K562 (cell line): ENCODE data around the gene ANXA1. TPM values are rescaled to one million over a fixed set of nuclear protein-coding genes. Genes with fewer than 3 reads are reported as not detected.
A peak's percentile ranks its signal among the peaks of the same experiment; 100 is the strongest.

Experiments used
- BRF2 ChIP-seq: IDR thresholded peaks from 3 replicates; pipeline ENCODE4 v1.6.1; 2011; ENCODE audit warnings: borderline replicate concordance, mild to moderate bottlenecking; ENCODE audit not compliant: insufficient read length, insufficient read depth
- CHD1 ChIP-seq: fragments of 200-600 bp; sonication (generic); IDR thresholded peaks from one replicate; pipeline ENCODE4 v1.6.1; 2012; ENCODE audit warnings: mild to moderate bottlenecking, moderate library complexity, low read length, inconsistent platforms
- FOXJ3 ChIP-seq: sonication (generic); formaldehyde crosslinking; IDR thresholded peaks from 2 replicates; pipeline ENCODE4 v1.4.0; 2020; ENCODE audit warnings: mild to moderate bottlenecking, missing genetic modification reagents
- IRF1 ChIP-seq: sonication (generic); formaldehyde crosslinking; IDR thresholded peaks from 2 replicates; pipeline ENCODE4 v1.8.0; 2022; ENCODE audit warnings: missing genetic modification reagents, mild to moderate bottlenecking, borderline replicate concordance
- MED1 ChIP-seq: sonication (generic); formaldehyde crosslinking; IDR thresholded peaks from 2 replicates; pipeline ENCODE4 v1.8.1; 2023; ENCODE audit warnings: missing genetic modification reagents, borderline replicate concordance
- MTA2 ChIP-seq: fragments of 450-650 bp; IDR thresholded peaks from 2 replicates; pipeline ENCODE4 v1.6.1; 2016; ENCODE audit warnings: low read depth
- MTF1 ChIP-seq: fragments of 250-450 bp; sonication (Bioruptor Pico); IDR thresholded peaks from 2 replicates; pipeline ENCODE4 v1.9.0; 2021; ENCODE audit warnings: moderate library complexity, mild to moderate bottlenecking, inconsistent platforms, borderline replicate concordance
- NR2C1 ChIP-seq, 2 experiments: fragments of 450-650 bp; IDR thresholded peaks; 2 replicates each; pipeline ENCODE4 v1.6.1; 2017; ENCODE audit warnings: mild to moderate bottlenecking in 2 of 2, antibody characterized with exemption in 1 of 2, inconsistent platforms in 1 of 2, missing compliant biosample characterization in 1 of 2, missing genetic modification characterization in 1 of 2
- PURB ChIP-seq: sonication (generic); formaldehyde crosslinking; IDR thresholded peaks from 2 replicates; pipeline ENCODE4 v1.9.0; 2021; ENCODE audit warnings: low read depth, mild to moderate bottlenecking, missing genetic modification reagents
- RAD51 ChIP-seq: fragments of 450-650 bp; IDR thresholded peaks from 2 replicates; pipeline ENCODE4 v1.7.1; 2016; ENCODE audit warnings: low read depth, mild to moderate bottlenecking, borderline replicate concordance
- RBFOX2 ChIP-seq: fragments of 200-400 bp; formaldehyde crosslinking; IDR thresholded peaks from 2 replicates; pipeline ENCODE4 v1.6.1; 2017; ENCODE audit warnings: low read depth, mild to moderate bottlenecking, low read length, moderate library complexity
- SIN3A ChIP-seq, 2 experiments: fragments of 150-350 bp in 1 of 2; IDR thresholded peaks; 2 replicates each; pipeline ENCODE4 v1.6.1; 2011 to 2016; ENCODE audit warnings: borderline replicate concordance in 2 of 2, low read depth in 2 of 2, low read length in 2 of 2, mild to moderate bottlenecking in 2 of 2, moderate library complexity in 2 of 2; ENCODE audit not compliant: control insufficient read depth in 1 of 2
- SMARCA5 ChIP-seq: fragments of 450-650 bp; IDR thresholded peaks from 2 replicates; pipeline ENCODE4 v1.6.1; 2016
- STAT6 ChIP-seq: sonication (generic); formaldehyde crosslinking; IDR thresholded peaks from 2 replicates; pipeline ENCODE4 v1.8.1; 2023; ENCODE audit warnings: mild to moderate bottlenecking, missing genetic modification reagents
- XRCC5 ChIP-seq: fragments of 200-400 bp; formaldehyde crosslinking; IDR thresholded peaks from 2 replicates; pipeline ENCODE4 v1.6.1; 2017; ENCODE audit warnings: low read depth, mild to moderate bottlenecking, low read length
- ZNF316 ChIP-seq: fragments of 450-650 bp; IDR thresholded peaks from 2 replicates; pipeline ENCODE4 v1.6.1; 2016
- ZNF609 ChIP-seq: sonication (generic); formaldehyde crosslinking; IDR thresholded peaks from 2 replicates; pipeline ENCODE4 v1.8.1; 2023; ENCODE audit warnings: missing genetic modification reagents, mild to moderate bottlenecking, borderline replicate concordance
- polyA plus RNA-seq, 8 experiments: library from polyadenylated mRNA; depleted of rRNA in 4 of 8; stranded (reverse) in 5 of 8; unstranded in 3 of 8; fragments of >200 nt; fragmentation: Nextera tagmentation in 2 of 8; fragmentation: Illumina TruSeq in 1 of 8; extraction: Ambion mirVana in 2 of 8; extraction: Trizol in 1 of 8; gene quantifications; 2 replicates each; pipeline versions ENCODE4 v1.2.1 to v1.2.3, GENCODE V29; 2011 to 2014; ENCODE audit warnings: inconsistent platforms in 1 of 8, missing spikeins in 1 of 8
- total RNA-seq, 7 experiments: library from RNA; depleted of rRNA in 6 of 7; stranded (reverse); fragments of >200 nt in 6 of 7; fragmentation: Illumina TruSeq in 2 of 7; extraction: Trizol in 2 of 7; gene quantifications; 2 replicates each; pipeline versions ENCODE4 v1.2.1 to v1.2.3, GENCODE V29; 2011 to 2021; ENCODE audit warnings: low replicate concordance in 1 of 7

The ANXA1 gene
- total and polyA plus RNA-seq, 9 of the 15 experiments (the other 6 are each of a cell fraction or from before 2014, with no cell fraction given) = 406 to 1,298 (median 620) TPM

GRCh38 chr9:73151653-73152542 lies at the start of gene ANXA1 (continued):
- 0 out of 4 replicates have a peak, but pooled peaks of 1 of the 2 experiments have one; percentile 29 for TF ChIP-seq SIN3A (IDR thresholded peaks at IDR 0.05; ENCODE audit: borderline replicate concordance in 2 of 2, control insufficient read depth in 1 of 2, low read depth in 2 of 2, low read length in 2 of 2)
- peak; percentile 17 for TF ChIP-seq CHD1
- TF ChIP-seq IRF1 (CRISPR knock-in tag) = no peak
- no peak for TF ChIP-seq MTA2
- no peak for TF ChIP-seq SMARCA5
- TF ChIP-seq MED1 (CRISPR knock-in tag) = no peak
- TF ChIP-seq BRF2 = no peak
- TF ChIP-seq XRCC5 = no peak
- TF ChIP-seq STAT6 (CRISPR knock-in tag) = no peak
- peak; percentile 31 for TF ChIP-seq RBFOX2
- no peak for TF ChIP-seq MTF1 (CRISPR knock-in tag)
- TF ChIP-seq ZNF609 (CRISPR knock-in tag) = no peak
- no peak for TF ChIP-seq ZNF316
- TF ChIP-seq PURB (CRISPR knock-in tag) = no peak
- no peak for TF ChIP-seq RAD51
- no peak for TF ChIP-seq FOXJ3
- TF ChIP-seq NR2C1 (IDR thresholded peaks at IDR 0.05) = no peak
- TF ChIP-seq NR2C1 (tag; IDR thresholded peaks at IDR 0.05) = no peak
